Uterus (tissue), 2 donors: ENCODE measurements around the gene GALNT11.

ENCODE experiments used
- CTCF ChIP-seq, 4 experiments: fragments of 200-600 bp in 2 of 4; fragments of 450-650 bp in 2 of 4; sonication (generic) in 2 of 4; IDR thresholded peaks; one replicate each; pipeline ENCODE4 v1.5.1; 2016 to 2019; ENCODE audit warnings: antibody characterized with exemption in 4 of 4, mild to moderate bottlenecking in 2 of 4, moderate library complexity in 1 of 4
- POLR2A ChIP-seq, 2 donors: fragments of 450-650 bp; IDR thresholded peaks; one replicate each; pipeline ENCODE4 v1.6.1; 2016; ENCODE audit warnings: antibody characterized with exemption in 2 of 2, mild to moderate bottlenecking in 1 of 2, moderate library complexity in 1 of 2

- TF ChIP-seq CTCF (IDR thresholded peaks at IDR 0.05) (no peak), POLR2A (IDR thresholded peaks at IDR 0.05) (no peak)
Observed at GRCh38 chr7:152121432-152121831, 96.0 kb downstream of the GALNT11 start.
